ENCODE measurements around the gene DNAJB11.

DNAJB11 gene

DNA sequence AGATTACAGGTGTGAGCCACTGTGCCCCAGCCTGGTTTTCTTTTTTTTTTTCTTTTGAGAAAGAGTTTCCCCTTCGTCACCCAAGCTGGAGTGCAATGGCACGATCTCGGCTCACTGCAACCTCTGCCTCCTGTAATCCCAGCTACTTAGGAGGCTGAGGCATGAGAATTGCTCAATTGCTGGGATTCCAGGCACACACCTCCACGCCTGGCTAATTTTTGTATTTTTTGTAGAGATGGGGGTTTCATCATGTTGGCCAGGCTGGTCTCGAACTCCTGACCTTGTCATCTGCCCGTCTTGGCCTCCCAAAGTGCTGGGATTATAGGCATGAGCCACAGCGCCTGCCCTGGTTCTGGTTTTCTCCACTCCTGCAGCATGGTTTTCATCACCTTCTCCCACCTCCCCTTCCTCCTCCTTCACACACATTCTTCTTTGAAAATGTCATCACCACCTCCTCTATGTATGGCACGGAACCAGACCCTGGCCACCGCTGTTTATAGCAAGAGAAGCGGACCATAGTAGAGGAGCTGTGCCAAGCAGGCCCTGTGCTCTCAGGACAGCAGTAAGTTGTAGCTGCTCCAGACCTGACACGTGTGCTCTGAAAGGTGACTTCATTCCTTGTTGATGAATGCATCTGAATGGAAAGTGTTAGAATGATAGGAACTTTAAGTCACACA lies 27.7 kb downstream of the DNAJB11 start:
- no peak for DNase-seq

DNA sequence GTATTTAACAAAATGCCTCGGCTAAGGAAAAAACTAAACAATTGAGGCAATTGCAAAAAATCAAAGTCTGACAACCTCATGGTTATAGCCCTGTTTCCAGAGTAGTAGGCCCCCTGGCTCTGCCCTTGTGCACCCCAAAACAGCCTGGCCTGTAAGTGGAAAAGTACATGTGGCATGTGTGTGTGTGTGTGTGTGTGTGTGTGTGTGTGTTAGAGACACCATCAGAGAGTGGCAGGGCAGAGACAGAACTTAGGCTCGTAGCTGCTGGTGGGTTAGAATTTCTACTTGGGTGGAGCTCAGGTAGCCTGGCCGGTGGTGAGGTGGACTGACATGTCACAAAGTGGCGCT lies 28.2 kb downstream of the DNAJB11 start:
- no peak for DNase-seq

DNA sequence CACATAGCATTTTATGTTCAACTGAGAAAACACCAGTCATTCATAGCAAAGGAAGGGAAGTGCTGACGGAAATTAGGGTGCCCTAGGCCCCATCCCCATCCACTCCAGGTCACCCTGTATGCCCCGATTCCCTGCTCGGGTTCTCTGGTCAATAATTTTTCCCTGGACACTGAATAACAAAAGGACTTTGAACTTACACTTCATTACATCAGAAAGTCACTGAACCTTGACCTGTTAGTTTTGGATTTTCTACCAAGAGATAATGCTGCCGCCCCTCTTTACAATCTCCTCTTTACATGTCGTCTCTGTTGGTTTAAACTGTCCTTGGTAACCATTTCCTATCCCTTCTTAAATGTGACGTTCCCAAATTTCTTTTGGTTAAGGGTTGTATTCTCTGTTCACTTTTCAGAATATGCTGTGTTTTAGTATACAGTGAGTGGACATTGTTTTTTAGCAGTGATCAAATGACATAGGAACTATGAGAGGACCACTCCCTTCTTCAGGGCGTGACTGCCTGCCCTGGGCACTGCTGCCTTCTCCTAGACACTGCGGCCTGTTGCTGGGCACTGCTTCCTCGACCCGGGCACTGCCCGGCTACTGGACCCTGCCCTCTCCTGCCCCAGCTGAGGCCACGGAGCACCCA lies 28.7 kb downstream of the DNAJB11 start:
- DNase-seq: no peak

DNA sequence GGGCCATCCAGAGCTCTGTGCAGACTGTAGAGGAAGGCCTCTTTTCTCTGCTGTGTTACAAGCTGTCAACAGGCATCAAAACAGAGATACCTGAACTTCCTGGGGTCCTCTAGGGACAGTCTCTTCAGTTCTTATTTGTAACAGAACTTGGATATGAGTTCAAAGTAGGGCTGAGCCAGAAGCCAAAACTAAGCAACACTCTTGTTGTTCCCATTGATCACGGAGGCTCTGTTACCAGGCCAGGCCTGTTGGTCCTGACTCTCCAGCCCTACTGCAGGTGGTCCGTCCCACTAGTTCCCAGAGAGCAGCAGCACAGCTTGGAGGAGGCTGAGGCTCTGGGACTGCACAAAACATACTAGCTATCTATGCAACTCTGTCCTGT lies 29.3 kb downstream of the DNAJB11 start:
- no peak for DNase-seq

DNA sequence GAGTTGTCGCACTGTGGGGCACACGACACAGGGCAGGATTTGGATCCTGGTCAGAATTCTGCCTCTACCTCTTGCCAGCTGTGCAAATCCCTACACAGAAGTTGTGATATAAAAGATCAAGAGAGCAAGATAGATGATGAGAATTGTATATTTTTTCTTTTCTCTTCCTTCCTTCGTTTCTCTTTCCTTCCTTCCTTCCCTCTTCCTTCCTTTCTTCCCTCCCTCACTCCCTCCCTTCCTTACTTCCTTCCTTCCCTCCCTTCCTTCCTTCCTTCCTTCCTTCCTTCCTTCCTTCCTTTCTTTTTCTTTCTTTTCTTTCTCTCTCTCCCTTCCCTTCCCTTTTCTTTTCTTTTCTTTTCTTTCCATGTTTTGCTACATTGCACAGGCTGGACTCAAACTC lies 30.4 kb downstream of the DNAJB11 start:
- no peak for DNase-seq

DNA sequence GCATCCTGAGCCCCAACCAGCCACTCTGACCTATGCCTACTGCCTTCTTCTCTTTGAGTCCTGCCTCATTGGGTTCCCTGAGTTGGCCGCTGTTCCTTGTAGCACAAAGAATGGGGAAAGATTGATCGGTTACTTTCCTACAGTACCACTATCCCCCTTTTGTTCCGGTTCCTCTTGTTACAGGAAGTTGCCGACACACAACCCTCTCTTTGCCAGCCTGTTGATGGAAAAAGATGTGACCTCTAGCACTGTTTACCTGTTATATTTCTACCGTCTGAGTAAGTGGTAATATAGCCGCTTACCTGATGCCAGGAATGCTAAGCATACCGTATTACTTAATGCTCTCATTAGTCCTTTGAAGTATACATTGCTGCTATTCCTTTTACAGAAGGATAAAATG lies 32.6 kb downstream of the DNAJB11 start:
- no peak for DNase-seq

DNA sequence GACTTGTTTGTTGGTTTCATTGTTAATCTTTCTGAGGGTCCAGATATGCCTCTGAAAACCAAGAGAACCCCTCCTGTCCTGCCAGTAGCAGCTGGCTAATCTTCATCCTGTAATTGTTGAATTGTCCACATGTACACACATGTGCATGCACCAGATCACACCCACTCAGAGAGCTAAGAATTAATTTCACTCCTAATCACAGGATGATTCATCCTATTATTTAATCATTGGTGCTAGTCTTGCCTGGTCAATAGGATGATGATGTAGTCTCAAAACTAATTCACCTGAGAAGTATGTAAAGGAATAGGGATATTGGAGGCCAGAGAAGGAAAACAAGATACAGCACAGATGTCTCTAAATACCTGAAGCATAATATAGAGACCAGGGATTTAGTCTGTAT lies 34.6 kb downstream of the DNAJB11 start:
- no peak for DNase-seq

DNA sequence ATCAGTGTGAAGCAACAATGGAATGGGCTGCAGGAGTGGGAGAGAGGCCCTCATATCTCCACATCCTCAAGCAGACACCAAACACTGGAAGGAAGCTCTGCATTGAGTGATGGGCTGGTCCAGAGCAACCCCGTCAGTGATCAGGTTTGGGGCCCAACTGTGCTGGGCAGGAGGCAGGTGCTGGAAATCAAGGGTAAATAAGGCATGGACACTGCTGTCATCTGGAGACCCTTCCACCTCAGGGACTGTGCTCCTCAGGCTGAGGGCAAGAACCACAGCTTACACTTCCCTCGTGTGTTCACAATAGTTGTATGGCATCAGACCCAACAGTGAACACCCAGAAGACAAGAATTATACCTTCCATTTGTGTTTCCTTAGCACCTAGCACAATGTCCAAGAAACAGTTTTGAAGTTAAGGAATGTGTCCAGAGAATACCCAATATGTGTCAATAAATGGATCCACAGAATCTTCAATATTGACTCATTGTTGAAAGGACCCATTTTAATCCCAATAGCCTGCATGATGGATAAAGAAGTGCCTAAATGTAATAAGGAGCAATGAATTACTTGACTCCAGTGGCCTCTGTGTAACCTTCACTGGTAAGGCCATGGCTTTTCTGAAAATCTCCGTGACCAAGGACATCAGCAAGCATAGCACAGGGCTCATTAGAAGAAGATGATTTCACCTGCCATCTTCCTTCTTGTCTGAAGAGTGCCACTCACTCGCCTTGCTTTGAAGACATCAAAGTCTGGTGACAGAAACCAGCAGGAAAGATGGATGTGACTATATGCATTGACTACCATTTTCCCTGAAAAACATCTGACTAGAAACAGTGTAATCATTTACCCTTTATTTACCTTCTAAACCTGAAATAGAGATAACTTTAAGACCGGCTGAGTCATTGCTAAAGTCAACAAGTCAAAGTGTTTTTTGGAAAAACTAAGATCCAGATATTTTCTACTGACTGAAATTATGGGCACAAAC lies 35.3 kb downstream of the DNAJB11 start:
- DNase-seq: no peak

DNA sequence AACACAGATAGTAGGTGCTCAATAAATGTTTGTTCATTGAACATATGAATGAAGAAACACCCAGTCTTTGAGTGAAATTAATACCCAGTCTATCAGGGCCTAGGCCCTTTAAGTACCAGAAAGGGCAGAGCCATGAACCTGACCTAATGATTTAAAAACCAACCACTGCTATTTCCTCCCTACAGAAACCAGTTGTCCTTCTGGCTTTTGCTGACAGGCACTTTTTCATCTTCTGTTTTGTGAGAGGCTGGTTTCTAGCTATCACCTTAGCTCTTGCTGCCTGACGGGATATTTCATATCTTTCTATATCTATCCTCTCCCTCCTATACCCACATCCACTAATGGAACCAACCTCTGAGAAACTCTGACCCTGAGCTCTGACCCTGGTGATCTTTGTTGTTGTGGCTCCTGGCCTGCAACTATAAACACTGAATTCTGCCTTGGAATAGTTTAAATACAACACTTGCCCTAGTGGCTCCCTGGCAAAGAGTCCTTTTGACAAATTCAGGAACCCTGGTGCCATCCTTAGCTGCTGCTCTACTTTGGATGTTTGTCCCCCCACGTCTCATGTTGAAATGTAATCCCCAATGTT lies 38.2 kb downstream of the DNAJB11 start:
- DNase-seq: no peak

DNA sequence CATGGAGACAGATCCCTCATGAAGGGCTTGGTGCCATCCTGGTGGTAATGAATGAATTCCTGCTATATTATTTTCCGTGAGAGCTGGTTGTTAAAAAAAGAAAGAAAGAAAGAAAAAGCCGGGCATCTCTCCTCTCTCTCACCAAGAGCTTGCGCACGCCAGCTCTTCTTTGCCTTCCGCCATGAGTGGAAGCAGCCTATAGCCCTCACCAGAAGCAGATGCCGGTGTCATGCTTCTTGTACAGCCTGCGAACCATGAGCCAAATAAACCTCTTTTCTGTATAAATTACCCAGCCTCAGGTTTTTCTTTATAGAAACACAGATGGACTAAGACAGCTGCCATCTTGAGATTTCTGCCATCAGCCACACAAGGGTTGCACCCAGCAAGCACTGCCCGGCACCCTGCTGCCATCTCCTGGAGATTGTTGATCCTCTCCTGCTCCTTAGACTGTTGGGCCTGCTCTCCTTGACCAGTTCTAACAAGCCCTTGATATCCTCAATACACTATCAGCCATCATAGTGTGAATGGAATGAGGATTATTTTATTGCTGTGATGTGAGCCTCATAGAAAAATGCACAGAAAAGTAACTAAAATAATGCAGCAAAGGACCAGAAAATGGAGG lies 38.8 kb downstream of the DNAJB11 start:
- DNase-seq: no peak

DNA sequence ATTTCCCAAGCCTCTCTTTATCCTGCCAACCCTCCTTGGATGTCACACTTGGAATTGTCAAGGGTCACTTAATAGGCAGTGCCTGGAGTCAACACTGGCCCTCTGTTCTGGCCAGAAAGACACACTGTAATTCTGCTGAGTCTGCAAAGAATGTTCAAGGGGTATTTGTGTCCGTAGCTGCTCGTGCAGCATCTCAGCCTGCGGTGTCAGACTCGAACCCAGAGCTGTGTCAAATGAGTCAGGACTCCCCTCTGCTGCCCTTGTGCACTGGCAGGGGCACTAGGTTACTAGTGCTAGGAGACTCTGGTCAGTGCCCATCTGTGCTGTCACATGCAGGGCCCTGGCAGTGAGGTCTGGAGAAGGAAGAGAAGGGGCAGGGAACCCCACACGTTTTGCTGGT lies 41.5 kb downstream of the DNAJB11 start:
- no peak for DNase-seq

DNA sequence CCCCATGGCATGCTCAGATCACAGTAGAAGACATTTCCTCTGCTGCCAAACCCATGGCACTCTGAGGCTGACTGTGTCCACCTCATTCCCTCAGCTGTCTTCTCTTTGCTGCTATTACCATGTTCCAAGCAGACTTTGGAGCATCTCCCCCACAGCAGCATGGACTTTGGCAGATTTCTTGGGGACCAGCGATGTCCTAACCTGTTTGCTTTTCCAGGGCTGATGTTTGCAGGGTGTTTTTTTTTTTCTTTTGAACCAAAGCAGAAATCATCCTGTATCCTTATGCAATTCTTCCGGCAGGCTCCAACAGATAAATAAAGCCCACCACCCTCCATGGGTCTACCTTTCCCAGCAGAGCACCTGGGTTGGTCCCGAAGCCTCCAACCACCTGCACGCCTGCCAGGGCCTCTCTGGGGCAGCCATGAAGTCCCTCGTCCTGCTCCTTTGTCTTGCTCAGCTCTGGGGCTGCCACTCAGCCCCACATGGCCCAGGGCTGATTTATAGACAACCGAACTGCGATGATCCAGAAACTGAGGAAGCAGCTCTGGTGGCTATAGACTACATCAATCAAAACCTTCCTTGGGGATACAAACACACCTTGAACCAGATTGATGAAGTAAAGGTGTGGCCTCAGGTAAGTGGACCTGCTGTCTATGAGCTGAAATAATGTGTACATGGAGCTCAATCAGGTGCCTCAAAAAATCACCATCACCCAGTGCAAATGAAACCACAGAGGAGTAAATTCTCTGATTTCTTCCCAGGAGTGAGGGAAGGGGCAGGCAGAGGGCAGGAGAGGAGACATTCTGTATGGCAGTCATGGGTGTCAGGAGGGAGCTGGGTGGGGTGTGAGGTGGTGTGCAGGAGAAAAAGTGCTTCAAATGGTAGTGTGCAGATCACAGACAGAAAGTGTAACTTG lies 42.5 kb downstream of the DNAJB11 start, which contains the start of gene AHSG:
TSS of gene AHSG (plus strand) at position 340 of the 916 bp plus-strand sequence. CDS start at position 422, 82 bp downstream.
- DNase-seq: no peak

DNA sequence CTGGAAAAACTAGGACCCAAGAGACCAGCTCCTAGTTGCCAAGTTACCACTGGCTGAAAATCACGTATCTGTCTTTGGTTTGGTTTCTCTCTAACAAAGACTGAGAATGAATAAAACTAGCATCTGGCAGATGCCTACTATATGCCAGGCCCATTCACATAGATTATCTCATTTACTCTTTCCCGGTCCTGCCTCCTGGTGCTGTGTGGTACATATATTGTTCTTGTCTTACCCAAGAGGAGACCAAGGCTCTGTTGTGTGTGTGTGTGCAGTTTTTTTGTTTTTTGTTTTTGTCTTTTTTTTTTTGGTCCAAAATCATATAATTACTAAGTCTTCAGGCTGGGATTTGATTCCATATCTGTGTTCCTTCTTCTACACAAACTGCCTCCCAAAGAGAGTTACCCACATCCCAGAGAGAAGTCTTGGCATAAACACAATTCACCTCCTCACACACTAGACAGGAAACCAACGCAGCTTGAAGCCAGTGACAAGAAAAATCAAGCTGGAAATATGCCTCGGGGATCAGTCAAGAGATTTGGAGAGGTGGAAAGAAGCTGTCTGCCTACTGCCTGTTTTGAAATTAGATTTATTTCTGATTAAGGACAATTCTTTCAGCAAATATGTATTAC lies 43.2 kb downstream of the DNAJB11 start:
- no peak for DNase-seq

DNA sequence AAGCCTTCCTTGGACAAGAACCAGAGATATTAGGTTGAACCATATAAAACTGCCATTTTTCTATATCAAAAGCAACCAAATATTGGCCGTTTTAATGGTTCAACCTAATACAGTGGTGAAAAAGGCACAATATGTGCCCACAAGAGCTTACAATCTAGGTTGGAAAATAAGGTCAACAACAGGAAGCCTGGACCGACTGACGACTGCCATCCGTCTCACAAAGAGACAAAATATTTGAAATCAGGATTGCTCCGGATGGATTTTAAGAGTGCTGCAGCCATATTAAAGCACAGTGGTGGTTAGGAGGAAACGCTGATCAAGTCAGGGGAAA lies 43.7 kb downstream of the DNAJB11 start:
- DNase-seq: no peak

DNA sequence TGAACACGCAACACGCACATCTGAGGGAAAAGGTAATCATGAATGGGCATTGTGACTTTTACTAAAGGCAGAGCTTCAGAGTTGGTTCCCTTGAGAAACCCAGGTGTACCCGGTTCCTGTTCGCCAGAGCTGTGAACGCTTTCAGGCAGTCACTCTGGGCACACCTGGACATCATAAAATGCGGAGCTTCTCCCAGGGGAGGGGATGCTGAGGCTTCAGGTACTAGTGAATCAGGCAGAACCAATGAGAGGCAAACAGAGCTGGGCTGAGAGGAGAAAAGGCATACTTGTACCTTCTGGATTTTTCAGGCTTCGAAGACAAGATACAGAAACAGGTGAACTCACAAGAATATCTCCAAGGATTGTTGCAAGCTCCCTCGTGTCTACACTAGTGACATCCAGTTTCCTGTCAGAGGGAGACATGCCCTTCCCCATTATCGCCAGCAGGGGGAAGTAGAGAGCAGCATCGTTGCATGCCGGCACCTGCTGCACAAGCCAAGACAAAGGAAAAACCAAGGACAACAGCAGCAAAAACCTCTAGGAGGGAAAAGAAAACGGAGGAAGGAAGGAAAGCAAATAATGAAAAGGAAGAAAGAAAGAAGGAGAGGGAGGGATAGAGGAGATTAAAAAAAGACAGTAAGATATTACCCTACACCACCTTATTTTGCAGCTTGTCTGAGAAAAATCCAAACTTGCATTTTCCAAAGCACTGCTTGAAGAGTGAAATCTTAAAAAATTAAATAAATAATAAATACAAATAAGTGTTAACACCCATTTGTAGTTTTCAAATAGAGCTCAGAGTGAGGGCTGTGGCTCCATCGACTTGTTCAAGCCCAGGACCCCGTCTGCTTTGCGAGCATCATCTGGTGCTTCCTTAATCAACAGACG lies 44.3 kb downstream of the DNAJB11 start:
- DNase-seq: peak; percentile 86

DNA sequence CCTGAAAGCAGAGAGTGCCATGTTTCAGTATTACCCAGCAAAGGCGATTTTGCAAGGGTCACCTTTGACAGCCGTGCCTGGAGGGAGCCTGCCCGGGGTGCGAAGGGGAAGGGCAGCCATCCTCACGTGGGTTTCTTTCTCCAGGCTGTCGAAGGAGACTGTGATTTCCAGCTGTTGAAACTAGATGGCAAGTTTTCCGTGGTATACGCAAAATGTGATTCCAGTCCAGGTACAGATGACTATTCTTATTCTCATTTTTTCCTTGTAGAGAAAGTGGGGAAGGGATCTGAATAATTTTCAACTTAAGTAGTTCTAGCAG lies 45.7 kb downstream of the DNAJB11 start:
- DNase-seq: no peak

DNA sequence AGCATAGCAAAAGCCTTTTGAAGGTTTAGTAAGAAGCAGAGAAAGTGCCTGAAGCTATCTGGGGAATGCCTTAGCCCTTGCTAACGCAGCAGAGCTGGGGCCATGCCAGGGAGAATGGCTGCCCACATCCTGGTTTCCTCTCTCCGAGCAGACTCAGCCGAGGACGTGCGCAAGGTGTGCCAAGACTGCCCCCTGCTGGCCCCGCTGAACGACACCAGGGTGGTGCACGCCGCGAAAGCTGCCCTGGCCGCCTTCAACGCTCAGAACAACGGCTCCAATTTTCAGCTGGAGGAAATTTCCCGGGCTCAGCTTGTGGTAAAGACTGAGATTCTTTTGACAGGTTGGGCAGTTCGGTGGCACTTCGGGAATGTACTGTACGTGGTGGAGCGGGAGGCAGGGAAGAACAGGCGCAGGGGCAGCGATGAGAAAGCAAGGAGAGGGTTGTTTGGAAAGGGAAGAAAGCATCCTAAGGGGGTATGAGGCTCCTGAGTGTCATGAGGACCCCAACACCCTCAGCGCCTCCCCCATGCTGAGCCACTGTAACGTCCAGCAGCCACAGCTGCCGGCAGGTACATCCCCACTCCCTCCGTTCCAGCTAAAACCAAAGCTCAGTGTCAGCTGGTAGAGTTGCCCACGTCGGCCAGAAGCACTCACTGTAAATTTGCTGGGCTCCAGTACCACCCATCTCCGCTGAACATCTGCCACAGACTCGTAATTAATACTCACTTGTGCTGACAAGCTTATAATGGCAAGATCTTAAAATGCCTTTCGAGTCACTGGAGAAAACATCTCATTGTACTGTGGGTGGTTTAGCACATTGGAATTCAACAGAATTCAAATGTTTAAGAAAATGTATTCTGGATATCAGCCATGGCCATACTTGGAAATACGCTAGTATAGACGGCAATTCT lies 46.8 kb downstream of the DNAJB11 start:
- peak; percentile 76 for DNase-seq

DNA sequence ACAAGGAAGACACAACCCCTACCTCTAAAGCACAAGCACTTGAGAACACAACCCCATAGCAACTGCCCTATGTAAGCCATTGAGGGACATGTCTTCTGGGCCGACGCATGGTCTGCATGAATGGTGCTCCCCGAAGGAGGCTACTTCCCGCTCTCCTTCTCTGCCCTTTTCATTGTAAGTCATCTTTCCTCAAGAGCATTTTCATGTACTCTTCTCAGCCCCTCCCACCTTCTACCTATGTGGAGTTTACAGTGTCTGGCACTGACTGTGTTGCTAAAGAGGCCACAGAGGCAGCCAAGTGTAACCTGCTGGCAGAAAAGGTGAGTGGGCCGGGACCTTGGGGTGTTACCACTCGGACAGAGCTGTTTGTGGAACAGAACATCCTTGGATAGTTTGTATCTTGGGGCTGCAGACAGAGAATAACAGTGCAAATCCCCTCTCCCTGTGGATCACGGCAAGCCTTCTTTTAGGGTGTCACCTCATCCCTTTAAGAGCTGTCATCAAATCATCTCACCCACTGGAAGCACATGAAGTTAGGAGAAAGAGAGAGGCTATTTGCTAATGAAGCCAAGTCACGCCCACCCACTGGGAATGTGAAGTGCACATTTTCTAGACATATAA lies 47.9 kb downstream of the DNAJB11 start:
- DNase-seq: no peak

DNA sequence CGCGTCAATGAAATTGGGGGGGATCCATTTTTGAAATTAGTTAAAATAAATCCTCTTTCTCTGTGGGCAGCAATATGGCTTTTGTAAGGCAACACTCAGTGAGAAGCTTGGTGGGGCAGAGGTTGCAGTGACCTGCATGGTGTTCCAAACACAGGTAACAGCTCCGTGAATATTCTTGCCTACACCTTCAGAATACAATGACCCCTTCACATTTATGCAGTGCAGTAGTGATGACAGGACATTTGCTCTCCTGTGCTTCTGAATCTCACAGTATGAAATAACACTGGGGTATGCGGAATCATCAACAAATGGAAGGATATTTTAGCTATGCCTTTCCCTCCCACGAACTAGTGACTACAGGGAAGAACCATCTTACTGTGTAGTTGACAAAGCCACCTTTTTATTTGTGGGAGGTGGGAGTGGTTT lies 49.3 kb downstream of the DNAJB11 start:
- no peak for DNase-seq
